SK-N-MC (cell line): ENCODE results near the gene OTUD7B.

ENCODE experiments used
- EZH2 ChIP-seq: fragments of 200-600 bp; sonication (generic); IDR thresholded peaks from one replicate; pipeline ENCODE4 v1.6.1; 2017; ENCODE audit warnings: antibody characterized with exemption
- FOXP2 ChIP-seq: optimal IDR thresholded peaks from 2 replicates; pipeline ENCODE3; 2011; ENCODE audit warnings: mild to moderate bottlenecking, moderate library complexity; ENCODE audit not compliant: insufficient read depth; ENCODE audit errors: extremely low read length, control extremely low read depth
- POLR2AphosphoS5 ChIP-seq: IDR thresholded peaks from 2 replicates; pipeline ENCODE4 v1.6.1; 2012; ENCODE audit warnings: mild to moderate bottlenecking, low read depth, low read length, borderline replicate concordance

- TF ChIP-seq POLR2AphosphoS5, result no peak
- no peak for TF ChIP-seq EZH2
- TF ChIP-seq FOXP2, result no peak
Measured at GRCh38 chr1:149940427-149940826, 70.1 kb downstream of the OTUD7B start.
